Adrenal gland (tissue), 12 donors: ENCODE data around the gene GPR153. TPM values are rescaled to one million over a fixed set of nuclear protein-coding genes. Genes with fewer than 3 reads are reported as not detected.

Source experiments
- DNase-seq, 7 donors: peaks; one replicate each; pipeline ENCODE4 v3.0.0-alpha.2; 2019 to 2020
- H3K27ac ChIP-seq, 5 donors: fragments of 200-600 bp; sonication (generic) in 4 of 5; 1 replicate in 3 of 5; 2 replicates in 2 of 5; pipeline versions ENCODE4 v1.5.1 to v1.8.0; 2016 to 2020; ENCODE audit warnings: mild to moderate bottlenecking in 1 of 5
- H3K27me3 ChIP-seq: fragments of 200-600 bp; 2 replicates; pipeline ENCODE4 v1.8.0; 2021
- H3K36me3 ChIP-seq, 2 donors: fragments of 200-600 bp; replicated peaks in 1 of 2; 1 replicate in 1 of 2; 2 replicates in 1 of 2; pipeline versions ENCODE4 v1.5.1 to v1.8.0; 2018 to 2022
- H3K4me1 ChIP-seq, 2 donors: fragments of 200-600 bp; replicated peaks in 1 of 2; 1 replicate in 1 of 2; 2 replicates in 1 of 2; pipeline versions ENCODE4 v1.5.1 to v1.8.0; 2018 to 2021
- H3K4me3 ChIP-seq, 4 donors: fragments of 200-600 bp; sonication (generic) in 3 of 4; one replicate each; pipeline ENCODE4 v1.5.1; 2016 to 2018
- H3K9me3 ChIP-seq, 3 donors: fragments of 200-600 bp; sonication (generic) in 1 of 3; replicated peaks in 1 of 3; 1 replicate in 2 of 3; 2 replicates in 1 of 3; pipeline versions ENCODE4 v1.5.1 to v1.8.0; 2016 to 2021
- POLR2A ChIP-seq, 2 donors: fragments of 450-650 bp; IDR thresholded peaks; one replicate each; pipeline ENCODE4 v1.6.1; 2017; ENCODE audit warnings: antibody characterized with exemption in 2 of 2, mild to moderate bottlenecking in 2 of 2, moderate library complexity in 1 of 2
- WGBS, 4 donors: extraction: QIAGEN DNeasy Blood & Tissue Kit in 2 of 4; methylation state at CpG; one replicate each; pipeline versions ENCODE4 v1.1.5 to v1.1.7; 2013 to 2017; 5-methylcytosine and 5-hydroxymethylcytosine counted together
- intact Hi-C, 2 donors: fragments of 100-400 bp; cut with DNase I; formaldehyde crosslinking; loops; one replicate each; pipeline versions ENCODE4 v1.14.1 to v1.15.0; 2022 to 2023
- polyA plus RNA-seq, 3 donors: library from polyadenylated mRNA; stranded (reverse); fragments of 200-250 nt in 2 of 3; fragments of 350-450 nt in 1 of 3; fragmentation: Illumina TruSeq in 1 of 3; extraction: RNeasy Lipid Tissue Mini Kit (QIAGEN cat#74804) in 1 of 3; gene quantifications; one replicate each; pipeline ENCODE4 v1.2.3, GENCODE V29; 2013 to 2014
- total RNA-seq, 9 donors: library from RNA; depleted of rRNA in 4 of 9; stranded (reverse); fragments of >200 nt in 4 of 9; fragments of 120-200 nt in 1 of 9; fragmentation: NEBNext Ultra II Directional in 1 of 9; extraction: Animal tissue kit (Norgen Biotek cat#: 25700) in 1 of 9; gene quantifications; one replicate each; pipeline versions ENCODE4 v1.1.0 to v1.2.4, GENCODE V29; 2013 to 2023
- TF ChIP-seq, protein P1 (sequence below), 6 experiments: fragments of 450-650 bp in 4 of 6; fragments of 200-600 bp in 2 of 6; sonication (generic) in 1 of 6; IDR thresholded peaks; 1 replicate in 5 of 6; 2 replicates in 1 of 6; pipeline versions ENCODE4 v1.5.1 to v1.8.0; 2016 to 2021; ENCODE audit warnings: antibody characterized with exemption in 6 of 6, mild to moderate bottlenecking in 2 of 6, moderate library complexity in 1 of 6
- donor health status: healthy with polysubstance abuse.
- donor health status: Bipolar disorder and iron deficiency.
- donor health status: DM: yes; HTN: yes; CAD: no.
- donor health status: DM: no; HTN: no; CAD: no.
- donor health status: DM: no; HTN: no; CAD: no.
- donor health status: DM: yes; HTN: yes; CAD: no.

Gene GPR153
- total and polyA plus RNA-seq, 12 donors: 0.86 to 5.9 (median 3.1) TPM

DNA sequence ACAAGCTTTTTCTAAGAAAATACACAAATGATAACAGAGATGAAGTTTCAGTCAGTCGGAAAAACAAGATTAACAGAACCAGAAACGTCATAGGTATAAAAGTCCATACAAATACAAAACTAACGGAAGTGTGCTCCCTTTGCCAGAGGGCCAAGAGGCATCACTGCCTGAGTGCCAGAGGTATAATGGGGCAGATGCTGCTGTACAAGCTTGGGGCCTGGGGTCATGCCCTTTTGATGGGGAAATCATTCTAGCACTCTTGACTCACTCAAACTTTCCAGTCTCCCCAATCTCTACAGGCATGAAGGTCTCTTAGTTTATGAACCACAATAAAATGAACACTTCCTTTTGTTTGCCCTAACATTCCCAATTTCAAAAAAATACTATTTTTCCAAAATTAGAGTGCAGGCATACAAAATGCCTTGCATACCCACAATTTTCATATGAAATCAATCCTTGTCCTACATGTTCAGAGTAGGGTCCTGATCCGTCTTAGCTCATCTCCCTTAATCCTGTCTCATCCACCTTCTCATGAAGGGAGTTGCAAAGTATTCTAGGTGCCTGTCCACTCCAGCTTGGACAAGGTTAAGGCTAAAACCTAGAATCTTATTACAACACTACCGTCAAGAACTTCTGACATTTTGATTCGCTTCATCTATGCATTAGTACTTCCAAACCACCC is 63.0 kb downstream of the GPR153 start:
- H3K4me1 ChIP-seq: peaks cover 9 to 21% of the 10 kb centered on the region in 2 donors
- H3K9me3 ChIP-seq: no peaks in the 10 kb centered on the region
- intact Hi-C loops: no loop called here
- no peaks in the 10 kb centered on the region for H3K27me3 ChIP-seq
- TF ChIP-seq POLR2A (IDR thresholded peaks at IDR 0.05): no peak
- TF ChIP-seq, protein P1, sequence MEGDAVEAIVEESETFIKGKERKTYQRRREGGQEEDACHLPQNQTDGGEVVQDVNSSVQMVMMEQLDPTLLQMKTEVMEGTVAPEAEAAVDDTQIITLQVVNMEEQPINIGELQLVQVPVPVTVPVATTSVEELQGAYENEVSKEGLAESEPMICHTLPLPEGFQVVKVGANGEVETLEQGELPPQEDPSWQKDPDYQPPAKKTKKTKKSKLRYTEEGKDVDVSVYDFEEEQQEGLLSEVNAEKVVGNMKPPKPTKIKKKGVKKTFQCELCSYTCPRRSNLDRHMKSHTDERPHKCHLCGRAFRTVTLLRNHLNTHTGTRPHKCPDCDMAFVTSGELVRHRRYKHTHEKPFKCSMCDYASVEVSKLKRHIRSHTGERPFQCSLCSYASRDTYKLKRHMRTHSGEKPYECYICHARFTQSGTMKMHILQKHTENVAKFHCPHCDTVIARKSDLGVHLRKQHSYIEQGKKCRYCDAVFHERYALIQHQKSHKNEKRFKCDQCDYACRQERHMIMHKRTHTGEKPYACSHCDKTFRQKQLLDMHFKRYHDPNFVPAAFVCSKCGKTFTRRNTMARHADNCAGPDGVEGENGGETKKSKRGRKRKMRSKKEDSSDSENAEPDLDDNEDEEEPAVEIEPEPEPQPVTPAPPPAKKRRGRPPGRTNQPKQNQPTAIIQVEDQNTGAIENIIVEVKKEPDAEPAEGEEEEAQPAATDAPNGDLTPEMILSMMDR (IDR thresholded peaks at IDR 0.05): no peak
- no peak overlapping the region for H3K27ac ChIP-seq
- H3K4me3 ChIP-seq: peak overlapping the region in 2 of 4 donors; percentile 78 to 97
- DNase-seq: no peak
- WGBS, 4 donors: 53 to 61% (median 56%) methylated on average over 6 of the region's 6 CpGs
- H3K36me3 ChIP-seq: peaks cover 0 to 43% of the 10 kb centered on the region in 2 donors

Other genes with a start within 250 kb of the GPR153 start
- gene KCNAB2, start 215.2 kb downstream of the GPR153 start, total RNA-seq: 10 to 100 TPM in 8 of 9 donors, 1 to 10 TPM in 1; 2.2 to 25.7 (median 17.2) TPM
- gene KCNAB2, start 215.2 kb downstream of the GPR153 start, polyA plus RNA-seq: 10 to 100 TPM in 1 of 3 donors, 1 to 10 TPM in 2; 5.6 to 48.0 (median 8.6) TPM
- 1 to 10 TPM in 3 of 9 donors, under 1 TPM in 4, not detected in 2; 0.07 to 8.9 (median 0.32) TPM for gene CHD5, start 80.8 kb downstream of the GPR153 start, total RNA-seq
- gene CHD5, start 80.8 kb downstream of the GPR153 start, polyA plus RNA-seq: 10 to 100 TPM in 1 of 3 donors, 1 to 10 TPM in 2; 1.8 to 56.5 (median 4.9) TPM
- gene RPL22, start 61.5 kb downstream of the GPR153 start, total RNA-seq: 100 to 1,000 TPM in 7 of 9 donors, 10 to 100 TPM in 2; 78.5 to 350 (median 291) TPM
- gene RPL22, start 61.5 kb downstream of the GPR153 start, polyA plus RNA-seq: 100 to 1,000 TPM; 737 to 898 (median 819) TPM
- gene RNF207, start 55.0 kb downstream of the GPR153 start, total RNA-seq: 10 to 100 TPM in 5 of 9 donors, 1 to 10 TPM in 4; 2.2 to 16.5 (median 10.8) TPM
- gene RNF207, start 55.0 kb downstream of the GPR153 start, polyA plus RNA-seq: 10 to 100 TPM in 2 of 3 donors, 1 to 10 TPM in 1; 3.8 to 47.4 (median 17.1) TPM
- gene ICMT, start 25.1 kb downstream of the GPR153 start, total RNA-seq: 100 to 1,000 TPM in 1 of 9 donors, 10 to 100 TPM in 8; 42.0 to 120 (median 68.0) TPM
- 10 to 100 TPM; 12.6 to 98.0 (median 17.0) TPM for gene ICMT, start 25.1 kb downstream of the GPR153 start, polyA plus RNA-seq
- gene HES3, start 16.9 kb downstream of the GPR153 start, total RNA-seq: not detected
- gene HES3, start 16.9 kb downstream of the GPR153 start, polyA plus RNA-seq: not detected
- gene ACOT7, start 132.7 kb upstream of the GPR153 start, total RNA-seq: 10 to 100 TPM in 8 of 9 donors, 1 to 10 TPM in 1; 8.4 to 29.4 (median 15.0) TPM
- 10 to 100 TPM; 11.3 to 26.6 (median 13.0) TPM for gene ACOT7, start 132.7 kb upstream of the GPR153 start, polyA plus RNA-seq
- gene HES2, start 158.8 kb upstream of the GPR153 start, total RNA-seq: under 1 TPM in 3 of 9 donors, not detected in 6; 0.07 to 0.18 (median 0.14) TPM
- gene HES2, start 158.8 kb upstream of the GPR153 start, polyA plus RNA-seq: under 1 TPM in 2 of 3 donors, not detected in 1; 0.04 to 0.10 TPM
- 10 to 100 TPM in 1 of 9 donors, 1 to 10 TPM in 7, under 1 TPM in 1; 0.67 to 10.8 (median 5.5) TPM for gene ESPN, start 163.7 kb upstream of the GPR153 start, total RNA-seq
- gene ESPN, start 163.7 kb upstream of the GPR153 start, polyA plus RNA-seq: 1 to 10 TPM in 2 of 3 donors, under 1 TPM in 1; 0.16 to 9.8 (median 6.8) TPM
- 10 to 100 TPM in 4 of 9 donors, 1 to 10 TPM in 5; 2.4 to 36.4 (median 8.8) TPM for gene TNFRSF25, start 205.1 kb upstream of the GPR153 start, total RNA-seq
- gene TNFRSF25, start 205.1 kb upstream of the GPR153 start, polyA plus RNA-seq: 100 to 1,000 TPM in 1 of 3 donors, 10 to 100 TPM in 1, 1 to 10 TPM in 1; 1.2 to 169 (median 63.8) TPM
- gene PLEKHG5, start 230.6 kb upstream of the GPR153 start, total RNA-seq: 10 to 100 TPM in 8 of 9 donors, 1 to 10 TPM in 1; 4.1 to 29.2 (median 17.0) TPM
- 10 to 100 TPM in 2 of 3 donors, 1 to 10 TPM in 1; 2.0 to 96.3 (median 23.0) TPM for gene PLEKHG5, start 230.6 kb upstream of the GPR153 start, polyA plus RNA-seq